ENCODE measurements around the gene FOXL3.
"Not testable (repeated sequence)": the region's sequence is repeated elsewhere in the genome, so short reads cannot be mapped to it uniquely, and the experiment has no call there.

The FOXL3 gene

GRCh38 chr7:296373-296945, 6.5 kb downstream of the FOXL3 start:
- TF ChIP-seq CTCF (IDR thresholded peaks at IDR 0.05; ENCODE audit: borderline replicate concordance, insufficient read depth, low read depth, low read length), result no peak
- no peak overlapping the region for H3K4me3 ChIP-seq (ENCODE audit: low read depth, low read length)

GRCh38 chr7:297141-297540, 7.2 kb downstream of the FOXL3 start:
- not testable (repeated sequence) for H3K4me3 ChIP-seq (ENCODE audit: low read depth, low read length)

GRCh38 chr7:297611-298374, 7.8 kb downstream of the FOXL3 start:
- no peak for TF ChIP-seq CTCF (IDR thresholded peaks at IDR 0.05; ENCODE audit: borderline replicate concordance, insufficient read depth, low read depth, low read length)
- no peak overlapping the region for H3K4me3 ChIP-seq (ENCODE audit: low read depth, low read length)

- no peak for TF ChIP-seq CTCF (IDR thresholded peaks at IDR 0.05; ENCODE audit: borderline replicate concordance, insufficient read depth, low read depth, low read length)
- H3K4me3 ChIP-seq (ENCODE audit: low read depth, low read length), result no peak overlapping the region
Observed at GRCh38 chr7:298375-298702, 8.4 kb downstream of the FOXL3 start.

- TF ChIP-seq CTCF (IDR thresholded peaks at IDR 0.05; ENCODE audit: borderline replicate concordance, insufficient read depth, low read depth, low read length), result no peak
- H3K4me3 ChIP-seq (ENCODE audit: low read depth, low read length), result no peak overlapping the region
Observed at GRCh38 chr7:298743-299142, 8.8 kb downstream of the FOXL3 start.

- H3K4me3 ChIP-seq (ENCODE audit: low read depth, low read length), result no peak overlapping the region
- no peak for TF ChIP-seq CTCF (IDR thresholded peaks at IDR 0.05; ENCODE audit: borderline replicate concordance, insufficient read depth, low read depth, low read length)
Observed at GRCh38 chr7:299169-299568, 9.2 kb downstream of the FOXL3 start.

GRCh38 chr7:299628-300027, 9.7 kb downstream of the FOXL3 start:
- TF ChIP-seq CTCF (IDR thresholded peaks at IDR 0.05; ENCODE audit: borderline replicate concordance, insufficient read depth, low read depth, low read length), result no peak

More at GRCh38 chr7:299628-300027, 9.7 kb downstream of the FOXL3 start:
- H3K4me3 ChIP-seq (ENCODE audit: low read depth, low read length), result no peak overlapping the region
